GM12874 (cell line): ENCODE measurements around the gene KCND3.

ENCODE experiments used
- CTCF ChIP-seq: IDR thresholded peaks from 2 replicates; pipeline ENCODE4 v1.5.1; 2011; ENCODE audit warnings: low read depth, mild to moderate bottlenecking, control low read depth, low read length, moderate library complexity; ENCODE audit not compliant: insufficient read depth

The KCND3 gene

GRCh38 chr1:111827946-111828345, 161.5 kb downstream of the KCND3 start:
- no peak for TF ChIP-seq CTCF

- TF ChIP-seq CTCF: no peak
Measured at GRCh38 chr1:111826278-111826677, 163.2 kb downstream of the KCND3 start.

- no peak for TF ChIP-seq CTCF
Measured at GRCh38 chr1:111825217-111825616, 164.3 kb downstream of the KCND3 start.

GRCh38 chr1:111822138-111822537, 167.3 kb downstream of the KCND3 start:
- no peak for TF ChIP-seq CTCF

GRCh38 chr1:111821121-111821745, 168.2 kb downstream of the KCND3 start:
- TF ChIP-seq CTCF: no peak

GRCh38 chr1:111819566-111820263, 169.8 kb downstream of the KCND3 start:
- TF ChIP-seq CTCF: no peak

GRCh38 chr1:111818546-111818945, 170.9 kb downstream of the KCND3 start:
- no peak for TF ChIP-seq CTCF
